NCI-H526 (cell line): ENCODE data around the gene RTF2.
"Not testable (repeated sequence)": the region's sequence is repeated elsewhere in the genome, so short reads cannot be mapped to it uniquely, and the experiment has no call there.

Source experiments
- DNase-seq, 2 experiments: peaks; one replicate each; lab custom pipeline; 2025; lab: John Stamatoyannopoulos, UW

The RTF2 gene

DNA sequence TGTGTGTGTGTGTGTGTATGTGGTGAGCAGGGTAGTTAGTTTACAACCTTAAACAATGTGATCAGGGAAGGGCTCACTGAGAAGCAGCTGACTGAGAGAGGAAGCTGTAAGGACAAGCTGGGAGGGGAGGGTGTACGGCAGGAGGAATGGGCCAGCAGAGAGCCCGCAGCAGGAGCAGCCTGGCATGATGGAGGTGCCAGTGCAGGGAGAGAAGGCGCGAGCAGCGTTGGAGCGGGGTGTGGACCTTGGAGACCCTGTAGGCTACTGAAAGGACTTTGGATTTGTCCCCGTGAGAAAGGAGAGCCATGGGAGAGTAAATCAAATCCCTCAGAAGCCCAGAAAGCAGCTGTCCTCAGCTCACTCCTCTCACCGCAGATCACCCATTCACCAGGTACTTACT is 83.1 kb downstream of the RTF2 start:
- no peak for DNase-seq

DNA sequence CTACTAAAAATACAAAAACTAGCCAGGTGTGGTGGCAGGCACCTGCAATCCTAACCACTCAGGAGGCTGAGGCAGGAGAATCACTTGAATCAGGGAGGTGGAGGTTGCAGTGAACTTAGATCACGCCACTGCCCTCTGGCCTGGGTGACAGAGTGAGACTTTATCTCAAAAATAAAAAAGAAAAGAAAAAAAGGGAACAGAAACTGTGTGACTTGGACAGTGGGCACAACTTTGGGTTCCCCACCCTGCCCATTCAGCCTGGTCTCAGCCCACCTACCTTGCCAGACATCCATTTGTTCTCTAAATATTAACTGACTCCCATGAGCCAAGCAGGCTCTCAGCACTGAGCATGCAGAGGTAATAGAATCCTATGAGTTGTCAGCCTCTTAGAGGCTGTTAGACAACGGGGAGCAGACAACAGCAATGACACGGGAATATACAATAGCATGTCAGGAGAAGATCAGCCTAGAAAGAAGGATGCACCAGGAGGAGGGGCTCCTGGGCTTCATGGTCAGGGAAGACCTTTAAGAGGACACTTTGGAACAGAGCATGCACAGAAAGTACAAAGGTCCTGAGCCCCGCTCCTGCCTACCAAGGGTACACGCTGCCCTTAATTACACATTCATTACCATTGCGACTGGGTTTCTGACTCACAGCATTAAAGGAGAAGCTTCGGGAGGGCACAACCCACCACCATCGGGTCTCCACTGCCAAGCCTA is 84.6 kb downstream of the RTF2 start:
- no peak for DNase-seq

DNA sequence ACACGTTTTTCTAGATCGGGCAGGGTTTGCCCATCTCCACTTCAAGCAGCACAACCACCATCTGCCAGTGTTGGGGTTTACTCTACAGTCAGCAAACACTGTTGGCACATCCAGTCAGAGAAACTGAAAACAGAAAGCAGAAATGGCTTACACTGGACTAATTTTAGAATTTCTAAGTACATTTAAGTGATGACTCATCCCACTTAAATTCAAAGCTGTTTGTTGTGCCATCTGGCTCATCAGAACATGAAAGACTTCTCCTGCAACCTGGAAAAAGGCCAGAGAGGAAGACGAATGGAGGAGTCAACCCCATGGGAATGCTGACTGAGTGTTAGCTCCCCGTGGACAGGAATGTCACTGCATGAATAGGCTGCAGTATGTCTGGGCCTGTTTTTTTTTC is 86.4 kb downstream of the RTF2 start:
- no peak for DNase-seq

DNA sequence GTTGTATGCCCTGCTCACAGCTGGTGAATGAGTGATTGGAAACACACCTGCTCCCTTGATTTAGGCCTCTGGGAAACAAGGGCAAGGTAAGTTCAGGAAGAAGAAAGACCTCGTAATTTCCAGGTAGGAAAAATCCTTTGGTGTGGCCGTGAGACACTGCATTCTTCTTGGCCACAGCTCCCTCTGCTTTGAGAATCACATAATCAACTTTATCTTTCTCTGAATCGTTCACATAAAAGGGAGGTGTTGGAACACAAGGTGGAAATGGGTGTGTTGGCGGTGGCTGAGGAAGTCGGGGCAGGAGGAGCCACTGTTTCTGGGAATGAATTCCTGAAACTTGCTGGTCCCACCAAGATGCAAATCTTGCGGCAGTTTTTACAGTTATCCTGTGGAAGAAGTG is 90.5 kb downstream of the RTF2 start:
- no peak for DNase-seq

DNA sequence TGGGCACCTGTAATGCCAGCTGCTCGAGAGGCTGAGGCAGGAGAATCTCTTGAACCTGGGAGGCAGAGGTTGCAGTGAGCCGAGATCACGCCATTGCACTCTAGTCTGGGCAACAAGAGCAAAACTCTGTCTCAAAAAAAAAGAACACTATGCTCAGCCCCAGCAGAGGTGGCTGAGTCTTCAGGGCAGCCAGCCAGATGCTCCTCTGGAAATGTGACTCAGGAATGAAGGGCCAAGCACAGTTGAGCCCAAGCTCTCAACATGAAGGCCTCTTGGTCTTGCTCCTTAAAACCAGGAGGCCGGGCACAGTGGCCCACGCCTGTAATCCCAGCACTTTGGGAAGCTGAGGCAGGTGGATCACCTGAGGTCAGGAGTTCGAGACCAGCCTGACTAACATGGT is 96.1 kb downstream of the RTF2 start:
- not testable (repeated sequence) for DNase-seq

DNA sequence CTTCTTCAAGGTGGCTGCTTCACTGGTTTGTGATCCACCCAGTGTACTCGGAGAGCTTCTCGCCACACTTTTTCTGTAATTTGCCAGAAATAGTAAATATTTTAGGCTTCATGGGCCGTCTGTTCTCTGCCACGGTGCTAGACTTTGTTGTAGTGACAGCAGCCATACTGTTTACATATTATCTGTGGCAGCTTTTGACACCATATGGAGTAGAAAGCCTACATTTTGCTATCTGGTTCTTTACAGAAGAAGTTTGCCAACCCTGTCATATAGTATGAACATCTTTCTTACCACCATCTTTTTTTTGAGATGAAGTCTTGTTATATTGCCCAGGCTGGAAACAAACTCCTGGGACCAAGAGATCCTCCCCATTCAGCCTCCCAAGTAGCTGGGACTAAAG is 97.1 kb downstream of the RTF2 start:
- no peak for DNase-seq

DNA sequence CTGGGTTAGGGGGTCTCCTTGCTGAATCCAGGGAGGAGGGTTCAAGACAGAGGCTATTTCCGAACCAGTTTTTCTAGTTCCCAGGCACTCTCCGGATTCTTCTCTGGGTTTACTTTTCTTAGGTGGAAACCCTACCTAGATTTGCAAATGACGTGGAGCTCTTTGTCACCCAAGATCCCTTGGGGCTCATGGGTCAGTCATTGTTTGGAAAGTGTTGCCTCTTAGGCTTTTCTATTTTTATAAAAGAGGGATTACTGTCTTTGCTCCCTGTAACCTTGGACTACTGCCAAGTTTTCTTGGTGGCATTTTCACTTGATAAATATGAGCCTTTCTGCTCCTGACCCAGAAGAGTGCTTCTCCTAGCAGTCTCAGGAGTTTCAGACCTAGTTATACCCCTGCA is 98.2 kb downstream of the RTF2 start:
- DNase-seq: no peak
